Mononuclear cell (primary cell): ENCODE results near the gene ARHGEF11. TPM values are rescaled to one million over a fixed set of nuclear protein-coding genes. Genes with fewer than 3 reads are reported as not detected.
"Not testable (repeated sequence)": the region's sequence is repeated elsewhere in the genome, so short reads cannot be mapped to it uniquely, and the experiment has no call there.

Source experiments
- H3K27me3 ChIP-seq: 2 replicates; pipeline ENCODE4 v1.6.0; 2011; ENCODE audit warnings: low read length, control low read depth; ENCODE audit not compliant: insufficient read depth
- H3K4me1 ChIP-seq: 2 replicates; pipeline ENCODE4 v1.5.1; 2011; ENCODE audit warnings: mild to moderate bottlenecking, low read length, control low read depth; ENCODE audit not compliant: insufficient read depth
- H3K4me3 ChIP-seq: 2 replicates; pipeline ENCODE4 v1.5.1; 2011; ENCODE audit warnings: mild to moderate bottlenecking, low read length, moderate library complexity
- H3K9me3 ChIP-seq: 2 replicates; pipeline ENCODE4 v1.5.1; 2011; ENCODE audit warnings: low read depth, mild to moderate bottlenecking, control low read depth, low read length
- total RNA-seq: library from RNA; depleted of rRNA; stranded (reverse); fragments of >200 nt; gene quantifications from one replicate; pipeline ENCODE4 v1.2.3, GENCODE V29; 2012

The ARHGEF11 gene
- total RNA-seq, 1 donor = 18.3 TPM

- Histone ChIP-seq H3K9me3 (no peaks in the 10 kb centered on the region), H3K27me3 (peaks cover 58% of the 10 kb centered on the region), H3K4me1 (peaks cover 17% of the 10 kb centered on the region), H3K4me3 (no peak overlapping the region)
Measured at GRCh38 chr1:156928043-156928602, 117.4 kb downstream of the ARHGEF11 start.

GRCh38 chr1:156927215-156928042 is 118.1 kb downstream of the ARHGEF11 start:
- Histone ChIP-seq H3K4me1 (peaks cover 17% of the 10 kb centered on the region), H3K9me3 (no peaks in the 10 kb centered on the region), H3K27me3 (peaks cover 65% of the 10 kb centered on the region), H3K4me3 (no peak overlapping the region)

- Histone ChIP-seq H3K4me1 (peaks cover 17% of the 10 kb centered on the region), H3K27me3 (peaks cover 72% of the 10 kb centered on the region)
- not testable (repeated sequence) for H3K4me3 ChIP-seq, H3K9me3 ChIP-seq
Measured at GRCh38 chr1:156926695-156927094, 118.8 kb downstream of the ARHGEF11 start.

DNA sequence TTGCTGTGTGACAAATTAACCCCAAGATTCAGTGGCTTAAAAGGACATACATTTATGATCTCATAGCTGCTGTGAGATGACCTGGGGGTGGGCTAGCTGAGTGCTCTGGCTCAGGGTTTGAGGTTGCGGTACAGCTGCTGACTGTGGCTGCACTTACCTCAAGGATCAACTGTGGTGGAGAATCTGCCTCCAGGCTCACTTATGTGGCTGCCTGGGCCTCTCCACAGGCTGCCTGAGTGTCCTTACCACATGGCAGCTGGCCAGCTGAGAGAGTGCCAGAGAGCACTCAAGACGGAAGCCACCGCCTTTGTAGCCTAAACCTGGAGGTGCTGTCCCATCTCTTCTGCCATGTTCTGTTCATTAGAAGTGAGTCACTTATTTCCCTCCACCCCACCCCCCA is 119.4 kb downstream of the ARHGEF11 start:
- H3K27me3 ChIP-seq = peaks cover 78% of the 10 kb centered on the region
- H3K9me3 ChIP-seq = no peaks in the 10 kb centered on the region

DNA sequence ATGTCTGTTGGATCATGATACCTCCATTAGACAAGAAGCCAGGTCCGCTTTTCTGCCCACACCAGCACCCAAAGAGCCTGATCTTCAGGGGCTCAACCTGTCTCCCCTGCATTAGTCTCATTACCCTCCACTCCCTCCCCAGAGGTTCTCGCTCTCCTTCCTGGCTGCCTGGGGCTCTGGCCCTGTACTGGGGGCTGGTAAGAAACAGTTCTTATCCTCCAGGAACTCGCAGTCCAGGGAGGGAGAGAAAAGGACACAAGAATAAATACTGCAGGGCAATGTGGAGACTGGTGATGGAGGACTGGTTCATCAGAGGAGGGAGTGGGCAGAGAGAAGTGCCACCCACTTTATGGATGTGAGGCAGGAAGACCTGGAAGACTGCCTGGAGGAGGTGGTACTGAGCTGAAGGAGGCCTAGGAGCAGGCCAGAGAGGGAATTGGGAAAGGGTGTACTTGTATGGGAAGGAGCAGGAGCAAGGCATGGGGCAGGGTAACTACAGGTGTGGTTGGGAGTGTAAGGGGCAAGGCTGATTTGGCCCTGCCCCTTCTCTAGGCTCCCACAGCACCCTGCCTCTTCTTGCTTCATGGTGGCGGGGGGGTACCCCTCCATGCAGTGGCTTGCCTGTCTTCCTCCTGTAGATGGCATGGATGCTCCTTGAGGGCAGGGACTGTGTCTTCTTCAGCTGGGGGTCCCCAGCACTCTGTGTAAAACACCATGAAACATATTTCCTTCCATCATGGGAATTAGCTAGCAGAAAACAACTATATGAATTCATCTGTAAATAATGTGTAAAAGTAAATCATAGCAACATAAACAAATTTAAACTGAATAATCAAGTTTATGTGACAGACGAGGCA is 120.2 kb downstream of the ARHGEF11 start:
- Histone ChIP-seq H3K4me3 (no peak overlapping the region), H3K4me1 (peaks cover 12% of the 10 kb centered on the region), H3K27me3 (peaks cover 86% of the 10 kb centered on the region), H3K9me3 (no peaks in the 10 kb centered on the region)

More for the DNA sequence above, 119.4 kb downstream of the ARHGEF11 start:
- H3K4me3 ChIP-seq = no peak overlapping the region
- peaks cover 16% of the 10 kb centered on the region for H3K4me1 ChIP-seq

DNA sequence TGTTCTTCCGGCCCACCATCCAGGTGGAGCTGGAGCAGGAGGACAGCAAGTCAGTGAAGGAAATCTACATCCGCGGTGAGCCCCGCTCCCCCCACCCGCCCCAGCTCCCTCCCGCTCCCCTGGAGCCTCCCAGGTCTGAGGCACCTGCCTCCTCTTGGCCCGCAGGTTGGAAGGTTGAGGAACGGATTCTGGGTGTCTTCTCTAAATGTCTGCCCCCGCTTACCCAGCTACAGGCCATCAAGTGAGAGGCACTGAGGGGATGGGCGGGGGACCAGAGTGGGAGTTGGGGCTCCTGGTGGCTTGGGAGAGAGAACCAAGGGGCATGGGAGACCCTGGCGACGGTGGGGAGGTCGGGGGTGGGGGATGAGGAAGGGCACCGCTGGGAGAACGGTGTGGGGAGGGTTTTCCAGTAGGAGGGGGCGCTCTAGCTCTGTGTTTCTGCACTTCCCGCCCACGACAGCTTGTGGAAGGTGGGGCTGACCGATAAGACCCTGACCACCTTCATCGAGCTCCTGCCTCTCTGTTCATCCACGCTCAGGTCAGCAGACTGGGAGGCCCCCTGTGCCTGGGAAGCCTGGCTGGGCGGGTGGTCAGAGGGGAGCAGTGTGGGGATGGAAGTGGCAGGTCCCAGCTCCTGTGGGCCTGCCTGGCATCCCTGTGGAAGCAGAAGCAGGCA is 120.9 kb downstream of the ARHGEF11 start:
- Histone ChIP-seq H3K4me3 (no peak overlapping the region), H3K4me1 (peaks cover 14% of the 10 kb centered on the region), H3K9me3 (no peaks in the 10 kb centered on the region), H3K27me3 (peaks cover 91% of the 10 kb centered on the region)

GRCh38 chr1:156923670-156924477 is 121.7 kb downstream of the ARHGEF11 start:
- H3K9me3 ChIP-seq = no peaks in the 10 kb centered on the region
- H3K27me3 ChIP-seq = peaks cover 92% of the 10 kb centered on the region
- H3K4me3 ChIP-seq = no peak overlapping the region
- H3K4me1 ChIP-seq = peaks cover 14% of the 10 kb centered on the region

DNA sequence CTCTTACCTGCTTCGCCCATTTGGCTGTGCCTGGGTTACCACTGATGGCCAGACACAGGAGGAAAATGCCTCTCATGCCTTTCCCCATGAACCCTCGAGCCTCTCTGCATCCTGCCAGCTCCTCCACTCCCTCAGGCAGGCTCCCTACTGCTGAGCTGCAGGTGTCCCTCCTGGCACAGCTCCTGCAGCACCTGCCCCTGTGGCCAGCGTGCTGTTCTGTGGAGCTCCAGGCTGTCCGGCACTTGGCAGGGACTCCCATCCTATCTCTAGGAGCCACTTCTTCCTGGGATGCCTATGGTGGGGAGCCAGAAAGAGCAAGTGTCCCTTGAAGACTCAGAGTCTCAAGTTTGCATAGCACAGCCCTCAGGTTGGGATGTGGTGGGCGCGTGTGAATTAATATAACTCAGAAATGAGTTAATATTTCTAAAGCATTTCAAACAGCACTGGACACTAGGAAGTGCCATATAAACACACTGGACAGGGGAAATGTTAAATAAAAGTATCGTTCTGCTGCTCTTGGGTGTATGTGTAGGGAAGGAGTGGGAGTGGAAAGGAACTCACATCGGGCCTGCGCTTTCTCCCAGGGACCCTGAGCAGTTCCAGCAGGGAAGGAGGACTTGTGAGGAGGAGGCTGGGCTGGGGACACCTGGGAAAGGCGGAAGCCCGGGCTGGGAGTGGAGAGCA is 122.4 kb downstream of the ARHGEF11 start:
- peaks cover 14% of the 10 kb centered on the region for H3K4me1 ChIP-seq
- no peaks in the 10 kb centered on the region for H3K9me3 ChIP-seq
- H3K27me3 ChIP-seq = peaks cover 88% of the 10 kb centered on the region
- H3K4me3 ChIP-seq = no peak overlapping the region

- peaks cover 68% of the 10 kb centered on the region for H3K27me3 ChIP-seq
- no peak overlapping the region for H3K4me3 ChIP-seq
- peaks cover 3% of the 10 kb centered on the region for H3K4me1 ChIP-seq
- no peaks in the 10 kb centered on the region for H3K9me3 ChIP-seq
Measured at GRCh38 chr1:156921053-156921529, 124.5 kb downstream of the ARHGEF11 start.

DNA sequence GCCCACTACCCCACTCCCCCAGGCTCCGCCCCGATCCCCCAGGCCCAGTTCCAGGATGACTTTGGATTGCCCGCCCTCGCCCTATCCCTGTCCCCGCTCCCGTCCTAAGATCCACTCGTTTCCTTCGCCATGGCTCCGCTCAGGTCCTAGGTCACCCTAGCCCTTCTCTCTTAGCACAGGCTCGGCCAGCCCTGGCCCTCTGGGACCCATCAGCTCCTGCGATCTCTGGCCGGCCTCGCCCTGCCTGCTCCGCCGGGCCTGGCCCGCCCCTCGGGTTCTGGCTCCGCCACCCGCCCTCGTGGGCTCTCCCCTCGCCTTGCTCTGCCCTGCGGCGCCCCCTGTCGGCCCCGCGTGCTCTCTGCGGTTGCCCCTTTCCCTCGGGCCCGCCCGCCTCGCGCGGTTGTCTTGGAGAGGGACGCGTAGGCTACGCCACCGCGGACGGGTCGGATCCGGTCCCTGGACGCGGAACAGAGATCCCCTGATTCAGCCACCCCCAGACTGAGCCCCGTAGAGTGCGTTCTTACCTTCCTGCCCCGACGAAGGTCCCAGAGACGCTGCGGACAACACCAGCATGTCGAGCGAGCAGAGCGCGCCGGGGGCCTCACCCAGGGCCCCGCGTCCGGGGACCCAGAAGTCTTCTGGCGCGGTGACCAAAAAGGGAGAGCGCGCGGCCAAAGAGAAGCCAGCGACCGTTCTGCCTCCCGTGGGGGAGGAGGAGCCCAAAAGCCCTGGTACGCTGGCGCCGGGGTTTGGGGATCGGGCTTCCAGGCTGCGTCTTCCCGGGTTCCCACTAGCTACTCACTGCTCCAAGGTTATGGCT is 125.1 kb downstream of the ARHGEF11 start, which contains the start of gene LRRC71:
Gene LRRC71, plus strand, starts transcription at position 400 of the 820 bp plus-strand sequence. Its CDS starts 172 bp downstream, at position 572.
- H3K4me3 ChIP-seq = no peak within 1 kb of the TSS
- peaks cover 62% of the 10 kb centered on the region for H3K27me3 ChIP-seq
- H3K9me3 ChIP-seq = no peaks in the 10 kb centered on the region
- H3K4me1 ChIP-seq = peaks cover 3% of the 10 kb centered on the region

DNA sequence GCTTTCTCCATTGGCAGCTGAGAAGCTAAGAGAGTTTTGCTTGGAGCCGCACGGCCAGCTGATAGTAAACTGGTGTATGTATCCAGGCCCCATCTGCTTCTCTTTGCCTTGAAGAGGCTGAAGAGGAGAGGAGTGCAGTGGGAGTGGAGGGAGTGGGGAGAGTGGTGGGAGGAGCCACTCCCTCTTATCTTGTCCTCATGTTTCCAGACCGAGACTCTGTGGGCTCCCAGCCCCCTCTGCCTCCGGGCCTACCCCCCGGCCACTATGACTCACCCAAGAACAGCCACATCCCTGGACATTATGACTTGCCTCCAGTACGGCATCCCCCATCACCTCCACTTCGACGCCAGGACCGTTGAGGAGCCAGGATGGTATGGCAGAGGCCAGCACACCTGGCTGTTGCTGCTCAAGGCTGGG is 131.1 kb downstream of the ARHGEF11 start:
- Histone ChIP-seq H3K4me3 (no peak overlapping the region), H3K27me3 (peaks cover 4% of the 10 kb centered on the region), H3K4me1 (no peaks in the 10 kb centered on the region), H3K9me3 (no peaks in the 10 kb centered on the region)

- H3K27me3 ChIP-seq = no peaks in the 10 kb centered on the region
- H3K4me1 ChIP-seq = no peaks in the 10 kb centered on the region
- H3K4me3 ChIP-seq = no peak overlapping the region
- H3K9me3 ChIP-seq = no peaks in the 10 kb centered on the region
Measured at GRCh38 chr1:156913809-156914387, 131.6 kb downstream of the ARHGEF11 start.
